Osteoblast (primary cell): ENCODE measurements around the gene ALG3. TPM values are rescaled to one million over a fixed set of nuclear protein-coding genes. Genes with fewer than 3 reads are reported as not detected.

Experiments used
- DNase-seq: peaks from one replicate; pipeline ENCODE4 v3.0.0; 2011; ENCODE audit warnings: low spot score, mixed read lengths; ENCODE audit not compliant: insufficient read length; ENCODE audit errors: missing footprints
- H2AFZ ChIP-seq: 2 replicates; pipeline ENCODE4 v1.6.0; 2011; ENCODE audit warnings: mild to moderate bottlenecking, low read length
- H3K27ac ChIP-seq: 2 replicates; pipeline ENCODE4 v1.5.1; 2011; ENCODE audit warnings: mild to moderate bottlenecking, low read depth, low read length, moderate library complexity
- H3K27me3 ChIP-seq: 2 replicates; pipeline ENCODE4 v1.6.0; 2012; ENCODE audit warnings: mild to moderate bottlenecking, control low read depth, inconsistent platforms, low read length, moderate library complexity; ENCODE audit not compliant: insufficient read depth
- H3K36me3 ChIP-seq: 2 replicates; pipeline ENCODE4 v1.5.1; 2011; ENCODE audit warnings: mild to moderate bottlenecking, low read length, control low read depth, moderate library complexity; ENCODE audit not compliant: insufficient read depth
- H3K4me1 ChIP-seq: 2 replicates; pipeline ENCODE4 v1.5.1; 2011; ENCODE audit warnings: mild to moderate bottlenecking, low read length, control low read depth, moderate library complexity; ENCODE audit not compliant: insufficient read depth
- H3K4me2 ChIP-seq: 2 replicates; pipeline ENCODE4 v1.6.0; 2011; ENCODE audit warnings: mild to moderate bottlenecking, low read length; ENCODE audit not compliant: insufficient read depth
- H3K4me3 ChIP-seq: fragments of 200-600 bp; sonication (generic); 3 replicates; pipeline ENCODE4 v1.5.1; 2012; ENCODE audit warnings: mild to moderate bottlenecking, low read length, inconsistent platforms; ENCODE audit not compliant: insufficient read depth
- H3K79me2 ChIP-seq: 2 replicates; pipeline ENCODE4 v1.6.0; 2012; ENCODE audit warnings: mild to moderate bottlenecking, low read length, control low read depth, inconsistent platforms; ENCODE audit not compliant: insufficient read depth
- H3K9me3 ChIP-seq: 2 replicates; pipeline ENCODE4 v1.5.1; 2011; ENCODE audit warnings: low read depth, low read length, control low read depth
- H4K20me1 ChIP-seq: 2 replicates; pipeline ENCODE4 v1.6.0; 2012; ENCODE audit warnings: mild to moderate bottlenecking, low read length, control low read depth; ENCODE audit not compliant: insufficient read depth
- CTCF ChIP-seq: IDR thresholded peaks from 2 replicates; pipeline ENCODE4 v1.5.1; 2011; ENCODE audit warnings: mild to moderate bottlenecking, low read depth, low read length, moderate library complexity; ENCODE audit errors: extremely low read depth
- total RNA-seq: library from RNA; depleted of rRNA; stranded (reverse); fragments of >200 nt; gene quantifications from 2 replicates; pipeline ENCODE4 v1.2.3, GENCODE V29; 2012

The ALG3 gene
- total RNA-seq, 1 donor: 26.8 TPM

- Histone ChIP-seq H3K9me3 (no peaks in the 10 kb centered on the region), H3K79me2 (no peaks in the 10 kb centered on the region), H3K27ac (no peak overlapping the region), H4K20me1 (no peaks in the 10 kb centered on the region), H2AFZ (no peak overlapping the region), H3K4me3 (no peak overlapping the region), H3K36me3 (no peaks in the 10 kb centered on the region), H3K27me3 (peaks cover 62% of the 10 kb centered on the region), H3K4me2 (no peak overlapping the region), H3K4me1 (no peaks in the 10 kb centered on the region)
- TF ChIP-seq CTCF: no peak
- DNase-seq: no peak
Observed at GRCh38 chr3:184228376-184229137, 20.2 kb downstream of the ALG3 start.

- Histone ChIP-seq H3K27ac (no peak overlapping the region), H3K36me3 (no peaks in the 10 kb centered on the region), H3K27me3 (peaks cover 56% of the 10 kb centered on the region), H4K20me1 (no peaks in the 10 kb centered on the region), H3K9me3 (no peaks in the 10 kb centered on the region), H3K4me2 (no peak overlapping the region), H2AFZ (no peak overlapping the region), H3K4me3 (no peak overlapping the region), H3K79me2 (no peaks in the 10 kb centered on the region), H3K4me1 (no peaks in the 10 kb centered on the region)
- peak; percentile 96 for DNase-seq
- TF ChIP-seq CTCF: peak; percentile 65
Observed at GRCh38 chr3:184227481-184227935, 21.3 kb downstream of the ALG3 start.

- H3K9me3 ChIP-seq: no peaks in the 10 kb centered on the region
- H3K4me3 ChIP-seq: no peak overlapping the region
- no peaks in the 10 kb centered on the region for H3K36me3 ChIP-seq
- no peak overlapping the region for H3K4me2 ChIP-seq
- H2AFZ ChIP-seq: no peak overlapping the region
- H4K20me1 ChIP-seq: no peaks in the 10 kb centered on the region
- no peaks in the 10 kb centered on the region for H3K79me2 ChIP-seq
- no peaks in the 10 kb centered on the region for H3K4me1 ChIP-seq
- no peak overlapping the region for H3K27ac ChIP-seq
- peaks cover 26% of the 10 kb centered on the region for H3K27me3 ChIP-seq
- no peak for TF ChIP-seq CTCF
- DNase-seq: no peak
Observed at GRCh38 chr3:184223946-184224345, 24.8 kb downstream of the ALG3 start.

GRCh38 chr3:184222521-184222920 is 26.2 kb downstream of the ALG3 start:
- no peaks in the 10 kb centered on the region for H3K9me3 ChIP-seq
- H3K27me3 ChIP-seq: peaks cover 13% of the 10 kb centered on the region
- no peaks in the 10 kb centered on the region for H3K36me3 ChIP-seq
- H2AFZ ChIP-seq: no peak overlapping the region
- no peak for TF ChIP-seq CTCF
- no peak overlapping the region for H3K4me3 ChIP-seq
- H3K79me2 ChIP-seq: no peaks in the 10 kb centered on the region
- no peaks in the 10 kb centered on the region for H4K20me1 ChIP-seq
- DNase-seq: no peak
- no peak overlapping the region for H3K27ac ChIP-seq
- H3K4me1 ChIP-seq: no peaks in the 10 kb centered on the region
- H3K4me2 ChIP-seq: no peak overlapping the region
